ENCODE measurements around the gene MED8.

Gene MED8

GRCh38 chr1:43422995-43423671 is 33.5 kb upstream of the MED8 start:
- no peak for TF ChIP-seq CTCF (conservative IDR thresholded peaks at IDR 0.05; ENCODE audit: control insufficient read depth, insufficient read depth, low read depth, low read length)
- no peak overlapping the region for H3K4me3 ChIP-seq (ENCODE audit: control insufficient read depth, low read depth, low read length)
- DNase-seq (ENCODE audit: low read depth), result no peak

GRCh38 chr1:43421976-43422750 is 32.6 kb upstream of the MED8 start:
- no peak for DNase-seq (ENCODE audit: low read depth)

GRCh38 chr1:43421396-43421795 is 31.8 kb upstream of the MED8 start:
- DNase-seq (ENCODE audit: low read depth), result no peak
- H3K4me3 ChIP-seq (ENCODE audit: control insufficient read depth, low read depth, low read length), result no peak overlapping the region
- TF ChIP-seq CTCF (conservative IDR thresholded peaks at IDR 0.05; ENCODE audit: control insufficient read depth, insufficient read depth, low read depth, low read length), result no peak

More at GRCh38 chr1:43421976-43422750, 32.6 kb upstream of the MED8 start:
- no peak for TF ChIP-seq CTCF (conservative IDR thresholded peaks at IDR 0.05; ENCODE audit: control insufficient read depth, insufficient read depth, low read depth, low read length)
- H3K4me3 ChIP-seq (ENCODE audit: control insufficient read depth, low read depth, low read length), result no peak overlapping the region

- no peak overlapping the region for H3K4me3 ChIP-seq (ENCODE audit: control insufficient read depth, low read depth, low read length)
- no peak for TF ChIP-seq CTCF (conservative IDR thresholded peaks at IDR 0.05; ENCODE audit: control insufficient read depth, insufficient read depth, low read depth, low read length)
- DNase-seq (ENCODE audit: low read depth), result no peak
These were observed 31.3 kb upstream of the MED8 start for GRCh38 chr1:43420874-43421273.

GRCh38 chr1:43419627-43420425 is 30.2 kb upstream of the MED8 start:
- TF ChIP-seq CTCF (conservative IDR thresholded peaks at IDR 0.05; ENCODE audit: control insufficient read depth, insufficient read depth, low read depth, low read length), result no peak
- H3K4me3 ChIP-seq (ENCODE audit: control insufficient read depth, low read depth, low read length), result no peak overlapping the region
- DNase-seq (ENCODE audit: low read depth), result no peak

- no peak for DNase-seq (ENCODE audit: low read depth)
- no peak for TF ChIP-seq CTCF (conservative IDR thresholded peaks at IDR 0.05; ENCODE audit: control insufficient read depth, insufficient read depth, low read depth, low read length)
- H3K4me3 ChIP-seq (ENCODE audit: control insufficient read depth, low read depth, low read length), result no peak overlapping the region
These were observed 29.3 kb upstream of the MED8 start for GRCh38 chr1:43418858-43419257.

All from fibroblast of mammary gland (primary cell).